Muscle of arm (tissue), 12 donors: ENCODE results near the gene CACNA1C. TPM values are rescaled to one million over a fixed set of nuclear protein-coding genes. Genes with fewer than 3 reads are reported as not detected.
"Not testable (repeated sequence)": the region's sequence is repeated elsewhere in the genome, so short reads cannot be mapped to it uniquely, and the experiment has no call there.

Source experiments
- DNase-seq: peaks from one replicate; pipeline ENCODE4 v3.0.0-alpha.2; 2013
- polyA plus RNA-seq, 12 donors: library from polyadenylated mRNA; unstranded; fragments of 120-200 nt; gene quantifications; one replicate each; pipeline ENCODE4 v1.2.1, GENCODE V29; 2013; ENCODE audit not compliant: insufficient read length in 12 of 12

Gene CACNA1C
- polyA plus RNA-seq, 12 donors, result 2.3 to 6.7 (median 3.2) TPM; not detected in 1

DNA sequence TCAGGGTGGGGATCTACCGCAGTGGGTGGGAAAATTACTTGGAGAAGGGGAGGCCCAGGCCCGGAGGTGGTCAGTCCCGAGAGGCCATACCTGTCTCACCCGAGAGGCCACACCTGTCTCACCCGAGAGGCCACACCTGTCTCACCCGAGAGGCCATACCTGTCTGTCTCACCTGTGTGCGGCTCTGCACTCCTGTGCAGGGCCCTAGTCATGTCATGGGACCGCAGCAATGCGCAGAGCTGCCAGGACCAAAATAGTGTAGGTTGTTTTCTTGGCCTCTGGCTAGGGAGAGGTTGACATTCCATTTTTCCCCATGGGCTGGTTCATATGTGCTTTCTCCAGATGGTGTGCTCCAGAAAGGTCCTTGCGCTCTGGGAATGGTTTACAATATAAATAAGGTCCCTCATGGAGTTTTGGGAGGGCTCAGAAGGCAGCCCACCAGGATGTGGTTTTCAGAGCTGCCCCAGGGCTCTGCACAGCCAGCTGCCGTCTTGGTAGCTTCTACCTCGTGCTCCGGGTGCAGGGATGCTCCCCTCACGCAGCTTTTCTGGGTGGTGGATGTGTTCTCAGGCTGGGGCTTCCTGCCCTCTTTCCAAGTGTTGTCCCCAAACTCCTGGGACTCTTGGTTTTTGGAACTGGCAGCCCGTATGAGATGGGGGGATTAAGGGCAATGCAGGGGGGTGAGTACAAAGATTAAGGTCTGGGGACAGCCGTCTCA lies 58.2 kb downstream of the CACNA1C start:
- no peak for DNase-seq

DNA sequence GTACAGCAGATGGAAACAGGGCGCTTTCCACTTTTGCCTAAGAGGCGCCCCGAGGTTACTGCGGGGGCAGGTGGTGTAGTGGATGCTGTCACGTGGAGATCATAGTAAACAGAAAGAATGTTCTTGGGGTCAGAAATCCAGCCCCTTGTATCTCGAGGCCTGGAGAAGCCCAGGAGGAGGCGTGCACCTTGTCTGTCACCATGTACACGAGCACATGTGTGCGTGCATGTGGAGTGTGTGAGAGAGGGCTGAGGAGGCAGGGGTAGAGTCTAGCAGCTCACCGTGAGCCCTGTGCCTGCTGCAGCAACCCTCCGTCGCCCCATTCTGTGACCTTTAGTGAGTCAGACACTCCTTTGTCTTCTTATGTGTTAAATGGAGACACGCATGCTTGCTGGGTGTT lies 59.0 kb downstream of the CACNA1C start:
- no peak for DNase-seq

DNA sequence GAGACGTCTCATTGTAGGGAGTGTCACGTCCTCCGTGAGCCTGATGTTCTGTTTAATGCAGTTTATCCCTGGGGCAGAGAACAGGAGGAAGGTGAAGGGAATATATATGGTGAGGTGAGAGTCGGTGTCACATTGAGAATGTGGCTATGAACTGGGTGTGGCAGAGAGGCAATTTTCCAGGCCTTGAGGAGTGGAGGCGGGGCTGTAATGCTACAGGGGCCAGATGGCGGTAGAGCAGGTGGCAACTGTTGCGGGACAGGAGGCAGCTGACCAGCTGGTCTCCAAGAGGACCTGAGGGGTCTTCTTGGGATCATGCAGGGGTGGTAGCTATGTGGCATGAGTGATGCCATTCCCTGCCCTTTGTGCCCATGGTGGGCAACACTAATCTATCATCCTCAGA lies 59.6 kb downstream of the CACNA1C start:
- no peak for DNase-seq

DNA sequence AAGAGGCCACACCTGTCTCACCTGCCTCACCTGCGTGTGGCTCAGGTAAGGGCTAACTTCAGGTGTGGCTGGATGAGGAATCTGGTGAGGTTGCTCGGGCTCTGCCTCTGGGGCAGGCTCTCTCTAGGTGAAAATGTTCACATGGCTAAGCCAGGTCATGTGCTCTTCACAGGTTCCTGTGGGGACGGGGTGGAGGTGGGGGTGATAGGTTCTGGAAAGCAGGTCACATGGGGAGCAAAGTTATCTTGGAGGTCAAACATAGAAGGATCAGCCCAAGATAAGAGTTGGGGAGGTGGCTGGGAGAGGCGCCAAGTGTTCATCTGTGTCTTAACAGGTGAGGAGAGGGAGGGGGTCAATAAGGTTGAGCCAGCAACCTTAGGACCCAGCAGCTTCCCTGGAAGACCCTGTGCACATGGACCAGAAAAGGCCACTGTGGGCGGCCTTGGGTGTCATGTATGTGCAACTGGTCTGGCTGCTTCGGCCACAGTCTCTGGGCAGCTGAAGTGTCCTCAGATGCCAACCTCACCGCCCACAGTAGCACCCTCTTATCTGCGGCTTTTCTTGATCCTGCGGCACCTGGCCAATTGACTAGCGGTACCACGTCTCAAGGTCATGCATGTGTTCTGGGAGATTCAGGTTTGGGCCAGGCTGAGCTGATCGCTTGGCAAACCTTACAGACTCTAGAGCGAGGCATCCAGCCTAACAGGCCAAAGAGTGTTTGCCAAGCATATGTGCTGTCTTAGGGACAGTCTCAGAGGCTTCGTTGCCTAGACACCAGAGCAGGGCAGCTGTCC lies 60.5 kb downstream of the CACNA1C start:
- DNase-seq, result no peak

DNA sequence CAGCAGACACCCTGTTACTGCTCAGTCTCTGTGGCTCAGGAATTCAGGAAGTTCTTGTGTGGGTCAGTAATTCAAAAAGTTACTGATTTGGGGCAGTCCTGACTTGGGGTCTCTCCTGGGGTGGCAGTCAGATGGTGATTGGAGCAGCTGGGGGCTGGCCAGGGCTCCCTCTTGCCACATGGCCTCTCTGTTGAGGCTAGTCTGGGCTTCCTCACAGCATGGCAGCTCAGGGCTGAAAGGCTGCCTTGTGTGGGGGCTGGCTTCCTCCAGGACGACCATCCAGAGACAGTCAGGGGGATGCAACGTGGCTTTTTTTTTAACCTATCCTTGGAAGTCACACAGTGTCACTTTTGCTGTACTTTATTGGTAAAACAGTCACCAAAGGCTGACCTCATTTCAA lies 61.3 kb downstream of the CACNA1C start:
- no peak for DNase-seq

DNA sequence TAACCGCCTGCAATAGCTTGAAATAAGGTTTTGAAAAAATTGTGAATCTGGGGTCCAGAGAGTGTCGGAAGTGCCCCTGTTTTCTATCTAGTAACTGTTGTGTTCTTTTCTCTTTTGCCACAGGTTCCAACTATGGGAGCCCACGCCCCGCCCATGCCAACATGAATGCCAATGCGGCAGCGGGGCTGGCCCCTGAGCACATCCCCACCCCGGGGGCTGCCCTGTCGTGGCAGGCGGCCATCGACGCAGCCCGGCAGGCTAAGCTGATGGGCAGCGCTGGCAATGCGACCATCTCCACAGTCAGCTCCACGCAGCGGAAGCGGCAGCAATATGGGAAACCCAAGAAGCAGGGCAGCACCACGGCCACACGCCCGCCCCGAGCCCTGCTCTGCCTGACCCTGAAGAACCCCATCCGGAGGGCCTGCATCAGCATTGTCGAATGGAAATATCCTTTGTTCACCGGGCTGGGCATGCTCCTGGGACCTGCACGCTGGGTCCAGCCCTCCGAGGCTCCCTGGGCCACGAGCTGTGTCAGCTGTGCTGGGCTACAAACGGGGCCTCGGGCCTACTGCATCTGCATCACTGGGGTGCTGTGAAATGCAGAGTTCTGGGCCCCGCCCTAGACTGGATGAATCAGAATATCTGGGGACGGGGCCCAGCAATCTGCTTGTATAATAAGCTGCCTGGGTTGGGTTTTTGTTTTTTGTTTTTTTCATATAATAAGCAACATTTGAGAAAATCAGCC lies 62.5 kb downstream of the CACNA1C start:
- no peak for DNase-seq

DNA sequence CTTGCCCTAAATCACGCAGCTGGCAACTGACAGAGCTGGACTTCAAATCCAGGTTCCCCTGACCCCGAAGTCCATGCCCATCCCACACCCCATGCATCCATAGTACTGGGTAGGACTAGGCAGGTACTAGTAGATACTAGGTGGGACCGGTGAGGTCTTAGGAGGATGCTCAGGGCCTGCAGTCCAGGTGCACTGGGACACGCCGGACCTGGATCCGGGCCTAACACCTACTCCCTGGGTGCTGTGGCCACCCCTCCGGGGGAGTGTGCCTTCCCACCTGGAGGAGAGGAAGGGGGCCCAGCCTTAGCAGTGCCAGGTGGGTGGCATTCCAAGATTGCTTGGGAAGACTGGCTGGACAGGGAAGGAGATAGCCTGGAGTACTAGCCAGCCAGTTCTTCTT lies 64.8 kb downstream of the CACNA1C start:
- no peak for DNase-seq

DNA sequence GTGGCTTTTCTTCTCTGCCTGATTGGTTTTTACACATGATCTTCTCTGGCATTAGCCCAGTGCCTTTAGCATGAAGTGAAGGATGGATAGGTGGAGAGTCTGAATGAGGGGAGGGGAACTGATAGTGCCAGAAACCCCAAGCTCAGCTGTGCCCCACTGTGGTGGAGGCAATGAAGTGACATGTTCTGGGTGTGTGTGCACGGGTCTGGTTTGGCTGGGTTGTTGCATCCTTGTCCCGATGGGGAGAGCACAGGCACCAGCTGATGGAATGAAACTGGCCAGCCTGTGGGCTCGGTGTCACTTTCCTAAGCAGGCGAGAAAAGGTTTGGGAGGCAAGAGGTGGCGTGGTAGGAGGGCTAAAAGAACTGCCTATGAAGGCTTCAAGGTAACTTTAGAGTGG lies 65.3 kb downstream of the CACNA1C start:
- no peak for DNase-seq

DNA sequence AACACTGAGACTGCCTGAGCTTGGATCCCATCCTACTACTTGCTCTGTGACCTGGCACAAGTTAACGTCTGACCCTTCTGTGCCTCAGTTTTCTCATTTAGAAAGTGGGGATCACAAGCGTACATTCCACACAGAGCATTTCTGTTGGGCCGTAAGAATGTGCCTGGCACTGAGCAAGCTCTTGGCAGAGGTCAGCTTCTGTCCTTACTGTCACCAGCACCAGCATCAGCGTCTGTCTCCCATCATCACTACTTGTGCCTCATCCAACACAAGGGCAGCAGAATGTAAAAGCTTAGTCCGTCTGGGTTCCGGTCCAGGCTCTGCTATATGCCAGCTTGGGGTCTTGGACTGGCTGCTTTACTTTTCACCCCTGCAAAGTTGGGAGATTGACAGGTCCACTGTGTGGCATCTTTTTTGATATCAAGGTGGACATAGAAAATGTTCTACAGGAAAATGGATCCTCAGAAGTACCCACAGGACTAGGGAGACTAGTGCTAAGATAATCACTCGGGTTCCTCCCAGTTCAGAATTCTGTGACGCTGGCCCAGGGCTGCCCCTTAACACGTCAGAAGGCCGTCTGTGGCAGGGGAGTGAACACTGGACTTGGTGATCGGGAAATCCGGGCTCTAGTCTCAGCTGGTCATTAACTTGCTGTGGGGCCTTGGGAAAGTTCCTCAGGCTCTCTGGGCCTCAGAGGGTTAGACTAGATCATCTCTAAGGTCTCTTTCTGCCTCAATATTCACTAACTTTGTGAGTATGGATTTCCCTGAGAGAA lies 65.9 kb downstream of the CACNA1C start:
- DNase-seq, result no peak

DNA sequence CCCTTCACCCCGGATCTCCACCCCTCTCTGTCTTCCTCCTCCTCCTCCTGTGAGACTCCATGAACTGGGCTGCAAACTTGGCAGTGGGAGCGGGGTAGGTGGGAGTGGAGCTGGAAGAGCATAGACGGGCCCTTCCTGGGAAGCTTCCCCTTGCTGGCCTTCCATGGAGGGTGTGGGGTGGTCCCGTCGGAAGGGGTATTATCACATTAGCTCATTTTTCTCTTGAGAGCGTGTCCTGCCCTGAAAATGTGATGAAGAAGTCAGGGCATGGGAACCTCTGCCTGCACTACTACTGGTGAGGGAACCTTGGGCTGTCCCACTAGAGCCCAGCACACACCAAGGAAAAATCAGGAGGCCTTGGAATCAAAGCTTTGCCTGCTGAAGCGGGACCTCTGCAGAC lies 66.5 kb downstream of the CACNA1C start:
- no peak for DNase-seq

DNA sequence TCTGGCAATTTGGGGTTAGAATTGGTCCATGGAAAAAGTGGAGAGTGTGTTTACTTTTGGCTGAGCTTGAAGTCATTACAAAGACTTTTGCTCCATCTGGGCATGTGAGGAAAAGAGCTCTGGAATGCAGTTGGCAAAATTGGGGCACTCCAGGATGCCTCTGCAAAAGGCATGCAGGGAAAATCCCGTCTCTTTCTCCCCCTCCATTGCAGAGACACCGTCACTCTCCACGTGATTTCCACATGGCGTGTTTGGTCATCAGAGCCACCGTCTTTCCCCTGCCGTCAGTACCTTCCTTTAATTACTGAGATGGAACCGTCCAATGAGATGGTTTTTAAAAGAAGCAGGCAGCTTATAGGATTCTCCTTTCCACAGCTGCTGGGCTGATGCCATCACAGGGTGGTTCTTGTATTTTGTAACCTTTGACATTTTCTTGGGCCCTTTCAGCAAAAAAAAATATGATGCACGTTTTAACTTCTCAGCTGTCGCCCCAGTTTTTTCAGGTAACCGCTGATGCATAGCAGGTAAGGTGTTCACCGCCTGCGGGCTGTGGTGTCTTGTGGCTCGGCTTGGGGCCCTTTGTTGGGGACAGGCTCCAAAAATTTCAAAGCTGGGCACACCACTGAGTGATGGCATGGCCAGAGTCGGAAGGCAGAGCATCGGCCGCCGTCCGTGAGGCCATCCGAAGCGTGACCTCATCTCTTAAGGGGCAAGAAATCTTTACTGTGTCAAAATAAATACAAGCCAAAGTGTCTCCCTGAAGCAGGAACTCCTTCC lies 68.4 kb downstream of the CACNA1C start:
- no peak for DNase-seq

DNA sequence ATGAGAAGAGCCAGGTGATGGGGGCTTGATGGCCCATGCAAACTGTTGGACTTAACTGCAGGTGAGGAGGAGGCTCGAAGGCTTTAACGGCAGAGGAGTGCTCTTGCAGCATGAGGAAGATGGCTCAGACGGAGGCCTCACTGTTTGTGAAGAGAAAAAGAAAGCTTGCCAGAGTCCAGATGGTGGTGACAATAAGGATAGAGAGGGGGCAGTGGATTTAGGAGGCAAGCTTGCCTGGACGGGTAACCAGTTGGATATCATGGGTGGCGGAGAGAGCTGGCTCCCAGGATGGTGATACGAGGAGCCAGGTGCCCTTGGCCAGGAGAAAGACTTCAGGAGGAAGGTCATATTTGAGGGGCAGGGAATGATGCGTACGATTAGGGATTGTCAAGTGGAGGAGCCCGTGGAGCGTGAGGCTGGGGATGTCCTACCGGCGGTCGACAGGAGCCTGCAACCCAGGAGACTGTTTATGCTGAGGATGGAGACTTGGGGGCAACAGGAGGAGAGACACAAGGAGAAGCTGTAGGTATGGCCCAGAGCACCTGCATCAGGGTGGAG lies 71.8 kb downstream of the CACNA1C start:
- DNase-seq, result no peak

DNA sequence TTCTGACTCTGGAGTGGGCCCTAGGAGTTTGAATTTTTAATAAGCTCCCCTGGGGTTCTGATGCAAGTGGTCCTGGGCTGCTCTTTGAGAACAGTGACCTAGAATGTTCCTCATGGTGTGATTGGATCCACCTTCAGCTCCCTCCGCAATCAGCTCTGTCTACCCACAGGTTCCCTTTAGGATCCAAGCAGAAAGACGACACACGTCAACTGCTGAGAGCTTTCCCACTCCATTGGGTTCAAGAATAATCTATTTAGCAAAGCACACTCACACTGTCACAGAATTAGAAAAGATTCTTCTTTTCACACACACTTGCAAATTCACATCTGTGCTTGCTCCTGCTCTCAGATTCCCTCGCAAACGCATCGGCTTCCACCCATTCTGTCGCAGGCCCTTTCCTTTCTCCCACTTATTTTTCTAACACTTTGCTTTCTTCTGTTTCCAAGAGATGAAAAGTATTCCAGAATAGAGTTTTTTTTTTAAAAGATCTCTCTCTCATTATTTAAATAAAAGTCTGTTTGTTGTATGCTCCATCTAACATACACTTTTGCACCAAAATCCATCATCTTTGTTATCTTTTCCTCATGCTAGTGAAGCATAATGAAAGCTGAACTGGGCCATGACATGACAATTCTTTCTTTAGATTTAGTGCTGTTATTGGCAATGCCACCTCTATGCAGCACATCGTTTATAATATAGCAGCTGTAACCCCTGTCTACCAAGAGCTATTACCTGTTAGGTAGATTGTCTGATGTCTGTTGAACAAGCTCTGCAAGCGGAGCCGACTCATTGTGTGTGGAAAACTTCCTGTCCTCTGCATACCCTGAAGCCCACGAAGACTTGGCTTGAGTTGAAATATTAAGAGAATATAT lies 73.1 kb downstream of the CACNA1C start:
- no peak for DNase-seq

DNA sequence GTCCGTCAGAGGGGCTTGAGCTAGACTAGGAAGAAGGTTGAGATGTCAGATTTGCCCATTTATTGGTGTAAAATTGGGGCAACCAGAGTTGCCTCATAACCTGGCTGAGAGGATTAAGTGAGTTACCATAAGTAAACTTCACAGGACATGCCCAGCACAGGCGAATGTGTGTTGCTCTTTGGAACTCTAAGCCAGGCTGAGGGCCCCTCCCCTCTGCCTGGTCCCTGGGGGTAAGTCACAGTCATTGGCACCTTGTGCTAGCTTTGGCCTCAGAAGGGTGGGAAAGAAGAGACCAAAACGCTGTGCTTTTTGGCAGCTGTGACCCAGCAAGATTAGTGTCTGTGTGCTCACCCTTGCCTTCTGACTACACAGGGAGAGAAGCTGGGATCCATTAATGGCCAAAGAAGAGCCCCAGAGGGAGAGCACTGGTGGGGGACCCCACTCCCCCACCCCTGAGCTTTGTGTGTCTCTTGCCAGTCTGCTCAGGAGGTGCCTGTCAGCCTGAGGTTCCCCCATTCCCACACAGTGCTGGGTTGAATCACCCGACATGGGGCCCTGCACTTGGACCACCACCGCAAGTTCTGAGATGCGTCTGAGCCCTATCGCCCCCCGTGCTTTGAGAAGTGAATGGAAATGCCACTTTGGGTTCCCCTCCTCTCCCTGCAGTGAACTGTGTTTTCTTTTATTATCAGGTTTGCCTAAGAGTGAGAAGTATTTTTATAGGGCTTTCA lies 74.1 kb downstream of the CACNA1C start:
- DNase-seq, result no peak

DNA sequence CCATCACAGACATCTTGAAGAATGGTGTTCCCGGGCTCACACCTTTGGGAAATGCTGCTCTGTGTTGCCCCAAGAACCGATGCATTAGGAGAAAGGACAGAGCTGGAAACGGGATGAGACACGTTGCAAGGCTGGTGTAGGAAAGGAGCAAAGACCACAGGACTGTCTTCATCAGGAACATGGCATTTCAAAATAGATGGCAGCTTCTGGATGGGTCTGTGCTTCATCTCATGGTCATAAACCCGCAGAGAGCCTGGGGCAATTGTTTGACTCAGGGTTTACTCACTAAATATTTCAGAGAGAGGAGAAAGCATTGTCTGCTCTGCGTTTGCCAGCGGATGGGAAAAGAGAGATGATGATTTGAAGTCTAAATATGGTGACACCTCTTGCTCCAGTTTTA lies 76.3 kb downstream of the CACNA1C start:
- DNase-seq, result no peak

DNA sequence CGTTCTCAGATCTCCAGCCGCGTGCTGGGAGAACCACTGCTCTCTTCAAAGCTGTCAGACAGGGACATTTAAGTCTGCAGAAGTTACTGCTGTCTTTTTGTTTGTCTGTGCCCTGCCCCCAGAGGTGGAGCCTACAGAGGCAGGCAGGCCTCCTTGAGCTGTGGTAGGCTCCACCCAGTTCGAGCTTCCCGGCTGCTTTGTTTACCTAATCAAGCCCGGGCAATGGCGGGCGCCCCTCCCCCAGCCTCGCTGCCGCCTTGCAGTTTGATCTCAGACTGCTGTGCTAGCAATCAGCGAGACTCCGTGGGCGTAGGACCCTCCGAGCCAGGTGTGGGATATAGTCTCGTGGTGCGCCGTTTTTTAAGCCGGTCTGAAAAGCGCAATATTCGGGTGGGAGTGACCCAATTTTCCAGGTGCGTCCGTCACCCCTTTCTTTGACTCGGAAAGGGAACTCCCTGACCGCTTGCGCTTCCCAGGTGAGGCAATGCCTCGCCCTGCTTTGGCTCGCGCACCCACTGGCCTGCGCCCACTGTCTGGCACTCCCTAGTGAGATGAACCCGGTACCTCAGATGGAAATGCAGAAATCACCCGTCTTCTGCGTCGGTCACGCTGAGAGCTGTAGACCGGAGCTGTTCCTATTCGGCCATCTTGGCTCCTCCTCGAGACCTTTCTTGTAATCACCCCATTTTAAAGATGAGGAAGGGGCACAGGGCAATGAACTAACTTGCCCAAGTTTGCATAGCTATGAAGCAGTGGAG lies 83.1 kb downstream of the CACNA1C start:
- DNase-seq, result not testable (repeated sequence)

DNA sequence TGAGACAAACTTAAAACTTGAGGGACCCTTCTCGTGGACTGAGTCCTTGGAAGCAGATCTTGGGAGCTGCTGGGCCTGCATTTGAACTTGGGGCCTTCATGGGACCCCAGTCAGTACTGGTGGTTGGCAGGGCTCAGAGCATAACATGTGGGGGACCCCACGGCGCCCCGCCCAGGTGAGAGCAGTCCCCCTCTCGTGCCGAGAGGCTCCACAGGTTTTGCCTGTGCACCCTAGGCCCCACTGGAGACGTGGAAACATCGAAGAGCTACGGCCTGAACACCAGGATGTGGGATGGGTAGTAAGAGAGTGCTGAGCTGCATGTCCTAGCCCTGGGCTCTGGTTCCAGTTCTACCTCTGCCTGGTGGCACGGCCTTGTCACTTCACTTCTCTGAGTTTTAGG lies 84.1 kb downstream of the CACNA1C start:
- DNase-seq, result no peak

DNA sequence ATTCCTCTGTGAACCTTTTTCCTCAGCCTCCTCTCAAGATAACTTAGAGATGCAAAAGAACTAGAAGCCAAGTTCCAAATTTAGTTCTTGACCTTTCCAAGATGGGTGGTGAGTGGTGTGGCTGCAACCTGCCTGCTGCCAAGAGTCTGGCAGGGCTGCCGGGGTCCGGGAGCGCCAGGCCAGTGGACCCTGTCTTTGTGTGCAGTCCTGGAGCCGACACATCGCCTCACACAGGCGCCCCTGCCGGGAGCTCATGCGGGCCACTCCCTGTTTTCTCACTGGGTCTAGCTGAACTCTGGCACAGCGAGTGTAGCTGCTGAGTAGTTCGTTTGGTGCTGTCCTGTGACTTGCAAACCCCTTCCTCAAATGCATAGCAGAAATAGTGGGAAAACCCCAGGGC lies 84.9 kb downstream of the CACNA1C start:
- DNase-seq, result no peak
